GM12872 (cell line): ENCODE measurements around the gene SPTLC1.

ENCODE experiments used
- TF ChIP-seq, protein P1 (sequence below): IDR thresholded peaks from 3 replicates; pipeline ENCODE4 v1.5.1; 2011; ENCODE audit warnings: low read depth, mild to moderate bottlenecking, low read length, moderate library complexity; ENCODE audit not compliant: insufficient read depth

The SPTLC1 gene

DNA sequence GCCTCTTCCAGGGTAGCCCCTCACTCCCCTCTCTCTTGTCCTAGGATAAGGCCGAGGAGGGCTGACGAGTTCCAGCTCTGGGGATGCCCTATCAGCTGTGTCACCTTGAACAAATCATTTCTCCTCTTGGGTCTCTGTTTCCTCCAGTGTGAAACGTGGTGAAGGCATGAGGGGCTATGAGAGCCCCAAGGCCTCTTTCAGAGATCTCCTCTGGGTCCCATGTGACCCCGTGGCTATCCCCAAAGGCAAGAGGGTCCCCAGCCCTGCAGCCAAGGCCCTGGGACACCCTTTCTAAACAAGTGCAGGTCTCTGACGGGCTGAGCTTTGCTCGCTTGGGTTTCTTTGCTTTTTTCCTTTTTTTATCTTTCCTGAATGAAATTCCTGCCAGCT is 25.5 kb upstream of the SPTLC1 start:
- TF ChIP-seq, protein P1, sequence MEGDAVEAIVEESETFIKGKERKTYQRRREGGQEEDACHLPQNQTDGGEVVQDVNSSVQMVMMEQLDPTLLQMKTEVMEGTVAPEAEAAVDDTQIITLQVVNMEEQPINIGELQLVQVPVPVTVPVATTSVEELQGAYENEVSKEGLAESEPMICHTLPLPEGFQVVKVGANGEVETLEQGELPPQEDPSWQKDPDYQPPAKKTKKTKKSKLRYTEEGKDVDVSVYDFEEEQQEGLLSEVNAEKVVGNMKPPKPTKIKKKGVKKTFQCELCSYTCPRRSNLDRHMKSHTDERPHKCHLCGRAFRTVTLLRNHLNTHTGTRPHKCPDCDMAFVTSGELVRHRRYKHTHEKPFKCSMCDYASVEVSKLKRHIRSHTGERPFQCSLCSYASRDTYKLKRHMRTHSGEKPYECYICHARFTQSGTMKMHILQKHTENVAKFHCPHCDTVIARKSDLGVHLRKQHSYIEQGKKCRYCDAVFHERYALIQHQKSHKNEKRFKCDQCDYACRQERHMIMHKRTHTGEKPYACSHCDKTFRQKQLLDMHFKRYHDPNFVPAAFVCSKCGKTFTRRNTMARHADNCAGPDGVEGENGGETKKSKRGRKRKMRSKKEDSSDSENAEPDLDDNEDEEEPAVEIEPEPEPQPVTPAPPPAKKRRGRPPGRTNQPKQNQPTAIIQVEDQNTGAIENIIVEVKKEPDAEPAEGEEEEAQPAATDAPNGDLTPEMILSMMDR = no peak

- TF ChIP-seq, protein P1 = peak; percentile 98
These were observed 25.0 kb upstream of the SPTLC1 start for GRCh38 chr9:92140074-92140753.

- TF ChIP-seq, protein P1 = peak; percentile 89
These were observed 23.1 kb upstream of the SPTLC1 start for GRCh38 chr9:92138157-92138959.

DNA sequence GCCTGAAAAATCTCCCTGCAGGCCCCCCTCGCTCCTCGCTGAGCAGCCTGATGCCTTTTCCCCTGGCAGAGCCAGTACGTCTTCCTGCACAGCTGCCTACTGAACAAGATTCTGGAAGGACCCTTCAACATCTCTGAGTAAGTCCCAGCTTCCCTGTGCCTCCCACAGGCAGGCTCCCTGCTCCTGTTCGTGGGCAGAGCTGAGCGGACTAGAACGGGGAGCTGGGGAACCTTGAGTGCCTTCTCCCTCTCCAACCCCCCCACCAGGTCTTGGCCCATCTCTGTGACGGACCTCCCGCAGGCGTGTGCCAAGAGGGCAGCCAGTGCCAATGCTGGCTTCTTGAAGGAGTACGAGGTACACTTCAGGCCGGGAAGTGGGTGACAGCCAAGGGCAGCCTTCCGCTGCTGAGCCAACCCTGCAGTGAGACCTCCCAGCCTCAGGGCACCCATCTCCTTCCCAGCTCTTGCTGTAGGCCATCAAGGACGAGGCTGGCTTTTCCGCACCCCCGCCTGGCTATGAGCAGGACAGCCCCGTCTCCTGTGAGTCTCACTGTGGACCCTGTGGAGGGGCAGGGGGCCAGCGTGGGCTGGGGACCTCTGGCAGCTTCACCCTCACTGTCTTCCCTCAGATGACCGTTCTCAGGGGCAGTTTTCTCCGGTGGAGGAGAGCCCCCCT is 21.1 kb upstream of the SPTLC1 start:
- TF ChIP-seq, protein P1 = no peak

DNA sequence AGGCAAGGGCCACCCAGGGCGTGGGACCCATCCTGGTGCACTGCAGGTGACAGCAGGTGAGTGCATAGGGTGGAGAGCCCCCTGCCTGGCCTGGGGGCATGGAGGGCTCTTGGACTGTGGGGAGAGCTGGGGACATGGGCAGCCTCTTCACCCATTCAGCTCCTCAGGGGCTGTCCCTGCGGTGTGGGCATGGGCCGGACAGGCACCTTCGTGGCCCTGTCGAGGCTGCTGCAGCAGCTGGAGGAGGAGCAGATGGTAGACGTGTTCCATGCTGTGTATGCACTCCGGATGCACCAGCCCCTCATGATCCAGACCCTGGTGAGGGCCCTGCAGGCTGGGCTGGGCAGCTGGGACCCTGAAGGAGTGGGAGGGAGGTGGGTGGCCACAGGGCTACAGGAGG is 20.4 kb upstream of the SPTLC1 start:
- TF ChIP-seq, protein P1 = no peak

- TF ChIP-seq, protein P1 = peak; percentile 97
These were observed 18.9 kb upstream of the SPTLC1 start for GRCh38 chr9:92133949-92134604.

- TF ChIP-seq, protein P1 = no peak
These were observed 17.3 kb upstream of the SPTLC1 start for GRCh38 chr9:92132501-92132900.
